Measurements from ENCODE around the gene TNC. TPM values are rescaled to one million over a fixed set of nuclear protein-coding genes. Genes with fewer than 3 reads are reported as not detected.
A peak's percentile ranks its signal among the peaks of the same experiment; 100 is the strongest.

Gene TNC
- total RNA-seq, 2 donors from 2014 or later, result 1.6 to 4.2 TPM

- ATAC-seq (peak; percentile 72), DNase-seq (peak in 2 of 4 donors; percentile 13 to 22)
- Histone ChIP-seq H3K4me1 (peaks cover 36% of the 10 kb centered on the region), H3K9me3 (no peaks in the 10 kb centered on the region), H3K27me3 (no peaks in the 10 kb centered on the region), H3K4me3 (no peak overlapping the region), H3K36me3 (replicated peaks in 1 of 2; ENCODE audit: insufficient read depth in 1 of 2, low read depth in 2 of 2) (no peaks in the 10 kb centered on the region), H3K27ac (peak overlapping the region in 2 of 4 donors; percentile 27 to 44)
- 18 to 41% methylated on average over 2 of the region's 2 CpGs for WGBS, 2 donors
- intact Hi-C loops (cut with DNase I), result no loop called here
- TF ChIP-seq CTCF (IDR thresholded peaks at IDR 0.05), result no peak
- TF ChIP-seq POLR2A (IDR thresholded peaks at IDR 0.05), result no peak
Observed at GRCh38 chr9:115107701-115108100, 10.3 kb downstream of the TNC start.

GRCh38 chr9:115106642-115107041 lies 11.3 kb downstream of the TNC start:
- Histone ChIP-seq H3K4me3 (no peak overlapping the region), H3K9me3 (no peaks in the 10 kb centered on the region), H3K27me3 (no peaks in the 10 kb centered on the region), H3K36me3 (replicated peaks in 1 of 2; ENCODE audit: insufficient read depth in 1 of 2, low read depth in 2 of 2) (no peaks in the 10 kb centered on the region), H3K27ac (peak overlapping the region in 1 of 4 donors; percentile 18), H3K4me1 (peaks cover 36% of the 10 kb centered on the region)
- DNase-seq, result no peak
- WGBS, 2 donors, result 43 to 55% methylated on average over 2 of the region's 2 CpGs
- no peak for ATAC-seq
- intact Hi-C loops (cut with DNase I), result no loop called here
- no peak for TF ChIP-seq POLR2A (IDR thresholded peaks at IDR 0.05)
- TF ChIP-seq CTCF (IDR thresholded peaks at IDR 0.05), result no peak

- intact Hi-C loops (cut with DNase I), result no loop called here
- peak overlapping the region in 2 of 4 donors; percentile 18 to 40 for H3K27ac ChIP-seq
- TF ChIP-seq CTCF (IDR thresholded peaks at IDR 0.05) (no peak), POLR2A (IDR thresholded peaks at IDR 0.05) (no peak)
- H3K9me3 ChIP-seq, result no peaks in the 10 kb centered on the region
- H3K4me3 ChIP-seq, result no peak overlapping the region
- no peaks in the 10 kb centered on the region for H3K27me3 ChIP-seq
- no peak for DNase-seq
- WGBS, 2 donors, result 12 to 25% methylated on average over 1 of the region's 1 CpG
- ATAC-seq, result peak; percentile 79
- H3K36me3 ChIP-seq (replicated peaks in 1 of 2; ENCODE audit: insufficient read depth in 1 of 2, low read depth in 2 of 2), result no peaks in the 10 kb centered on the region
- peaks cover 36% of the 10 kb centered on the region for H3K4me1 ChIP-seq
Observed at GRCh38 chr9:115106001-115106400, 12.0 kb downstream of the TNC start.

GRCh38 chr9:115104908-115105307 lies 13.0 kb downstream of the TNC start:
- WGBS, 2 donors, result 55 to 59% methylated on average over 4 of the region's 4 CpGs
- H3K9me3 ChIP-seq, result no peaks in the 10 kb centered on the region
- H3K4me3 ChIP-seq, result no peak overlapping the region
- intact Hi-C loops (cut with DNase I), result no loop called here
- H3K27ac ChIP-seq, result peak overlapping the region in 1 of 4 donors; percentile 40
- no peaks in the 10 kb centered on the region for H3K27me3 ChIP-seq
- H3K36me3 ChIP-seq (replicated peaks in 1 of 2; ENCODE audit: insufficient read depth in 1 of 2, low read depth in 2 of 2), result no peaks in the 10 kb centered on the region
- DNase-seq (no peak), ATAC-seq (no peak)
- TF ChIP-seq CTCF (IDR thresholded peaks at IDR 0.05) (no peak), POLR2A (IDR thresholded peaks at IDR 0.05) (no peak)
- peaks cover 36% of the 10 kb centered on the region for H3K4me1 ChIP-seq

- Histone ChIP-seq H3K27ac (no peak overlapping the region), H3K27me3 (no peaks in the 10 kb centered on the region), H3K36me3 (replicated peaks in 1 of 2; ENCODE audit: insufficient read depth in 1 of 2, low read depth in 2 of 2) (no peaks in the 10 kb centered on the region), H3K9me3 (no peaks in the 10 kb centered on the region), H3K4me3 (no peak overlapping the region), H3K4me1 (peaks cover 36% of the 10 kb centered on the region)
- no peak for TF ChIP-seq CTCF (IDR thresholded peaks at IDR 0.05)
- TF ChIP-seq POLR2A (IDR thresholded peaks at IDR 0.05), result no peak
- DNase-seq (no peak), ATAC-seq (no peak)
- intact Hi-C loops (cut with DNase I), result no loop called here
- WGBS, 2 donors, result 59 to 70% methylated on average over 3 of the region's 3 CpGs
Observed at GRCh38 chr9:115103746-115104477, 14.0 kb downstream of the TNC start.
